ENCODE data around the gene CSNK2A1. TPM values are rescaled to one million over a fixed set of nuclear protein-coding genes. Genes with fewer than 3 reads are reported as not detected.

The CSNK2A1 gene
- total and polyA plus RNA-seq, 2 experiments from 2014 or later = 85.1 to 244 TPM

DNA sequence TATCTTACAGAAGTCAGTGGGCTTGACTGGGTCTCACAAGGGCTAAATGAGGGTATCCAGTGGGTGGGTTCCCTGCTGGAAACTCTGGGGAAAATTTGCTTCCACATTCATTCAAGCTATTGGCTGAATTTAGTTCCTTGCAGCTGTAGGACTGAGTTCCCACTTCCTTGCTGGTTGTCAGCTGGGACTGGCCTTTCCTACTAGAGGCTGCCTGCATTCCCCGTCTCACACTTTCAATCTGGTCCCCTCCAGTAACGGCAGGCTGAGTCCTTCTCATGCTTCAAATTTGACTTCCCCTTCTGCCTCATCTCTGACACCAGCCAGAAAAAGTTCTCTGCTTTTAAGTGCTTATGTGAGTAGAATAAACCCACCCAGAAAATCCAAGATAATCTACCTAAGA lies 4.4 kb downstream of the CSNK2A1 start:
- Histone ChIP-seq H3K4me2 (peak overlapping the region; percentile 92), H3K4me1 (ENCODE audit: insufficient read depth) (peaks cover 57% of the 10 kb centered on the region), H3K4me3 (peak overlapping the region; percentile 98; the same call in 1 of the 2 replicates), H3K27ac (ENCODE audit: low read depth) (no peak overlapping the region), H4K20me1 (replicated peaks; ENCODE audit: insufficient read depth) (peaks cover 79% of the 10 kb centered on the region), H3K9me2 (ENCODE audit: insufficient read depth) (no peaks in the 10 kb centered on the region), H2AFZ (no peak overlapping the region), H3K79me2 (replicated peaks; ENCODE audit: insufficient read depth) (peaks cover 93% of the 10 kb centered on the region), H3F3A (replicated peaks; ENCODE audit: low read depth) (no peaks in the 10 kb centered on the region), H3K36me3 (ENCODE audit: insufficient read depth) (no peaks in the 10 kb centered on the region), H3K27me3 (ENCODE audit: insufficient read depth) (no peaks in the 10 kb centered on the region)
- Mint-ChIP-seq H3K9me3 (peaks cover 3% of the 10 kb centered on the region; the same call in 1 of the 3 replicates), H3K27me3 (ENCODE audit: insufficient read depth, low read depth, poor library complexity) (no peaks in the 10 kb centered on the region), H3K36me3 (ENCODE audit: low read depth) (peaks cover 28% of the 10 kb centered on the region), H3K27ac (peak overlapping the region; percentile 1; the same call in 1 of the 2 replicates), H3K4me1 (peaks cover 74% of the 10 kb centered on the region), H3K4me3 (peak overlapping the region; percentile 9; the same call in 1 of the 3 replicates)
- TF ChIP-seq EZH2 (IDR thresholded peaks at IDR 0.05; ENCODE audit: low read depth, unreplicated experiment) (no peak), CTCF (conservative IDR thresholded peaks at IDR 0.05; ENCODE audit: low read depth in 2 of 2) (no peak), NANOG (IDR thresholded peaks at IDR 0.05; ENCODE audit: borderline replicate concordance) (no peak), ZNF331 (CRISPR knock-in tag; IDR thresholded peaks at IDR 0.05; ENCODE audit: low read depth) (no peak), EZH2phosphoT487 (IDR thresholded peaks at IDR 0.05; ENCODE audit: unreplicated experiment) (no peak), STAT1 (IDR thresholded peaks at IDR 0.05; ENCODE audit: unreplicated experiment) (no peak), POLR2AphosphoS5 (IDR thresholded peaks at IDR 0.05; ENCODE audit: low read depth) (no peak)
- DNase-seq (ENCODE audit: low spot score) (peak; percentile 24), ATAC-seq (no peak)

DNA sequence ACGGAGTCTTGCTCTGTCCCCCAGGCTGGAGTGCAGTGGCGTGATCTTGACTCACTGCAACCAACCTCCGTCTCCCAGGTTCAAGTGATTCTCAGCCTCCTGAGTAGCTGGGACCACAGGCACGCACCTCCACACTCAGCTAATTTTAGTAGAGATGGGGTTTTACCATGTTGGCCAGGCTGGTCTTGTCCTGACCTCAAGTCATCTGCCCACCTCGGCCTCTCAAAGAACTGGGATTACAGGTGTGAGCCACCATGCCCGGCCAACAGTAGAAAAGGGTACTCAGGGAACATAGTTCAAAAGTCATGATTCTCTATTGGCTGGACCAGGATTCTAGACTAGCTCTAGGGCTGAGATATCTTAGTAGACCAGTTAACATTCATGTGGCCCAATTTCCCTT lies 5.6 kb downstream of the CSNK2A1 start:
- H3K4me2 ChIP-seq = peak overlapping the region; percentile 58
- Mint-ChIP-seq H3K4me3 (no peak overlapping the region), H3K9me3 (peaks cover 3% of the 10 kb centered on the region; the same call in 1 of the 3 replicates), H3K4me1 (peaks cover 73% of the 10 kb centered on the region), H3K36me3 (ENCODE audit: low read depth) (peaks cover 30% of the 10 kb centered on the region), H3K27me3 (ENCODE audit: insufficient read depth, low read depth, poor library complexity) (no peaks in the 10 kb centered on the region), H3K27ac (no peak overlapping the region)
- H3K27me3 ChIP-seq (ENCODE audit: insufficient read depth) = no peaks in the 10 kb centered on the region
- no peak for DNase-seq (ENCODE audit: low spot score)
- TF ChIP-seq ZNF331 (CRISPR knock-in tag; IDR thresholded peaks at IDR 0.05; ENCODE audit: low read depth) (no peak), CTCF (conservative IDR thresholded peaks at IDR 0.05; ENCODE audit: low read depth in 2 of 2) (no peak), EZH2 (IDR thresholded peaks at IDR 0.05; ENCODE audit: low read depth, unreplicated experiment) (no peak), ETS1 (IDR thresholded peaks at IDR 0.05) (no peak), CREB1 (CRISPR knock-in tag; IDR thresholded peaks at IDR 0.05; ENCODE audit: low read depth) (no peak)
- no peaks in the 10 kb centered on the region for H3F3A ChIP-seq (replicated peaks; ENCODE audit: low read depth)
- H2AFZ ChIP-seq = no peak overlapping the region
- no peaks in the 10 kb centered on the region for H3K9me2 ChIP-seq (ENCODE audit: insufficient read depth)
- ATAC-seq = no peak
- H4K20me1 ChIP-seq (replicated peaks; ENCODE audit: insufficient read depth) = peaks cover 91% of the 10 kb centered on the region
- peaks cover 100% of the 10 kb centered on the region for H3K79me2 ChIP-seq (replicated peaks; ENCODE audit: insufficient read depth)
- peaks cover 68% of the 10 kb centered on the region for H3K4me1 ChIP-seq (ENCODE audit: insufficient read depth)
- no peaks in the 10 kb centered on the region for H3K36me3 ChIP-seq (ENCODE audit: insufficient read depth)
- no peak overlapping the region for H3K4me3 ChIP-seq
- H3K27ac ChIP-seq (ENCODE audit: low read depth) = no peak overlapping the region
